Measurements from ENCODE around the gene ANKRD63.

Gene ANKRD63

DNA sequence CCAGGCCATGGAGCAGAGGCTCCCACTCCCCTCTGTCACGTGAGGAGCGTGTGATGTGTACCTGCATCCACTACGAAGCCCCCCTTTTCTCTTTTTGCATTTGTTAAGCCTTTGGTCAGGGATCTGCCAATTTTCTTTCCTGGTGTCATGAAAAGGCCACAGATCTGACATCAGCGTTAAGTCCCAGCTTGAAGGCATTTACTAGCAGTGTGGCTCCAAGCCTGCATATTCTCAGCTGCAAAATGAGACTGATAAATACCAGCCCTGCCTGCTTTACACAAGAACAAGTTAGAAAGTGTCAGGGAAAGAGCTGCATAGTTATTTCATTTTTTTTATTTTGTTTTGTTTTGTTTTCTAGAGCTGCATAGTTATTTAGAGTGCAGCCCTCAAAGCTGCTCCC is 2.3 kb upstream of the ANKRD63 start:
- no peak overlapping the region for H3K4me3 ChIP-seq (ENCODE audit: low read depth, low read length)
- TF ChIP-seq, protein P1, sequence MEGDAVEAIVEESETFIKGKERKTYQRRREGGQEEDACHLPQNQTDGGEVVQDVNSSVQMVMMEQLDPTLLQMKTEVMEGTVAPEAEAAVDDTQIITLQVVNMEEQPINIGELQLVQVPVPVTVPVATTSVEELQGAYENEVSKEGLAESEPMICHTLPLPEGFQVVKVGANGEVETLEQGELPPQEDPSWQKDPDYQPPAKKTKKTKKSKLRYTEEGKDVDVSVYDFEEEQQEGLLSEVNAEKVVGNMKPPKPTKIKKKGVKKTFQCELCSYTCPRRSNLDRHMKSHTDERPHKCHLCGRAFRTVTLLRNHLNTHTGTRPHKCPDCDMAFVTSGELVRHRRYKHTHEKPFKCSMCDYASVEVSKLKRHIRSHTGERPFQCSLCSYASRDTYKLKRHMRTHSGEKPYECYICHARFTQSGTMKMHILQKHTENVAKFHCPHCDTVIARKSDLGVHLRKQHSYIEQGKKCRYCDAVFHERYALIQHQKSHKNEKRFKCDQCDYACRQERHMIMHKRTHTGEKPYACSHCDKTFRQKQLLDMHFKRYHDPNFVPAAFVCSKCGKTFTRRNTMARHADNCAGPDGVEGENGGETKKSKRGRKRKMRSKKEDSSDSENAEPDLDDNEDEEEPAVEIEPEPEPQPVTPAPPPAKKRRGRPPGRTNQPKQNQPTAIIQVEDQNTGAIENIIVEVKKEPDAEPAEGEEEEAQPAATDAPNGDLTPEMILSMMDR (IDR thresholded peaks at IDR 0.05; ENCODE audit: borderline replicate concordance, insufficient read depth, low read depth, low read length) = no peak

DNA sequence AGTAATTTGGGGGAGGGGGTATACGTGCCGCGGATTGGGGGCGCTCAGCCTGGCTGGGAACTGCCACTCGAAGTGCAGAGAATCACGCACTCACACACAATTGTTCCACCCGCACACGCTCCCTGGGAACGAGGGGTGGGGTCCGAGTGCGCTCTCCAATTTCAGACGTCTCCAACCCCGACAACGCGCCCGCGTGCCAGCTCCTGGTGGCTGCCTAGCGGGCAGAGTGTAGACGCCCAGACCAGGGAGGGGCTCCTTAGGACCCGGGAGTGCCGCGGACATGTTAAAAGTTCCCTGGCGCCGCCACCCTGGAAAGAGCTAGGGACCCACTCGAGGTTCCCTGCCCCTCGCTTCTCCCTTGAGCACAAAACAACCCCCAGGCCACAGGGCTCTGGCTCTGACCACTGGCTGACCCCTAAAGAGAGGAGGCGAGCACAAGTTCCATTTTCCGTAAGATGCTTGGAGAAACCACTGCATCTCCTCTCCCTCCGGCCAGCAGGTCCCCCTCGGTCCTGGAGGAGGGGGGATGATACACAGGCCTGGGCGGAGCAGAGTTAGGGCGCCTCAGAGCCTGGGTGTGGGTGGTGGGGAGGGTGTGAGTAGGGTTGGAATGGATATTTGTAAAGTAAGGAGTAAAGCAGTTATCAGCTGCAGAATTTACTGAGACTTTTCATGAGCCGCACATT is 894 bp upstream of the ANKRD63 start:
- H3K4me3 ChIP-seq (ENCODE audit: low read depth, low read length) = no peak overlapping the region
- TF ChIP-seq, protein P1 (IDR thresholded peaks at IDR 0.05; ENCODE audit: borderline replicate concordance, insufficient read depth, low read depth, low read length) = no peak

DNA sequence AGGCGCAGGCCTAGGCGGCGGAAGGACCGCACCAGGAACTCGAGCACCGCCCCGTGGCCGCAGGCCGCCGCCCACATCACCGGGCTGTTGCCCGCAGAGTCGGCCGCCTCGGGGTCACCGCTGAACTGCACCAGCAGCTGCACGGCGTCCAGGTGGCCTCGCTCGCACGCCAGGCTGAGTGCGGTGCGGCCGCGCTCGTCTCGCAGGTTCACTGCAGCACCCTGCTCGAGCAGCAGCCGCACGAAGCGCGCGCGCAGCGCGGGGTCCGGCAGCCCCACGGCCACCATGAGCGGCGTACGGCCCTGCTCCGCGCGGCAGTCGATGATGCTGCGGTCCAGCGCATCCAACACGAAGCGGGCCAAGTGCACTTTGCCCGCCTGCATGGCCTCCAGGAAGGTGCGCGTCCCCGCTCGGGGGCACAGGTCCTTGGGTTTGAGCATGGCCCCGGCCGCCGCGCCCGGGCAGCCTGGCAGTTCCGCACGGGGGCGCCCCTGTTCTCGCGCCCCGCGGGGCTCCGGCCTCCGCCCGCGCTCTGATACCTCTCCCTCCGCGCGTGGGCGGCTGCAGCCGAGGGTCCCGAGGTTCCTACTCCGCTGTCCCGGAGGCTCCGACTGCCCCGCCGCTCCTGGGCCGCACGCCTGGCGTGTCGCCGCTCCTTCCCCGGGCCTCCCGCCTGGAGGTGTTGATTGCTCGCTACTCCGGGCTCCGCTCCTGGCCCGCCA is 556 bp downstream of the ANKRD63 start:
- peak overlapping the region; percentile 57 for H3K4me3 ChIP-seq (ENCODE audit: low read depth, low read length)
- TF ChIP-seq, protein P1 (IDR thresholded peaks at IDR 0.05; ENCODE audit: borderline replicate concordance, insufficient read depth, low read depth, low read length) = peak; percentile 78

DNA sequence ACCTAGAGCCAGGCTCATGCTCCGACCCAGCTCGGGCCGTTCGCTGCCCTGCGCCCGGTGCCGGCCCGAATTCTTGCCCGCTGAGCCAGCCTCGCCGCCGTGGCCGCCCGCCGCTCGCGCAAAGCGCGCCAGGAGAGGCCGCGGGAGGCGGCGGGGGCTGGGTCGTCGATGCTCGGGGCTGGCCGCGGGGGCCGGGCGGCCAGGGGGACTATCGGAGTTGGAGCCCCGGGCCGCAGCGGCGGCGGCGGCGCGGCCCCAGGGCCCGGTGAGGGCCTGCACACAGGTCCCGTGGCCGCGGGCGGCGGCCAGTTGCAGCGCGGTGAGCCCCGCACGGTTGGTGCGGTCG is 1.1 kb downstream of the ANKRD63 start:
- TF ChIP-seq, protein P1 (IDR thresholded peaks at IDR 0.05; ENCODE audit: borderline replicate concordance, insufficient read depth, low read depth, low read length) = no peak
- H3K4me3 ChIP-seq (ENCODE audit: low read depth, low read length) = peak overlapping the region; percentile 57

DNA sequence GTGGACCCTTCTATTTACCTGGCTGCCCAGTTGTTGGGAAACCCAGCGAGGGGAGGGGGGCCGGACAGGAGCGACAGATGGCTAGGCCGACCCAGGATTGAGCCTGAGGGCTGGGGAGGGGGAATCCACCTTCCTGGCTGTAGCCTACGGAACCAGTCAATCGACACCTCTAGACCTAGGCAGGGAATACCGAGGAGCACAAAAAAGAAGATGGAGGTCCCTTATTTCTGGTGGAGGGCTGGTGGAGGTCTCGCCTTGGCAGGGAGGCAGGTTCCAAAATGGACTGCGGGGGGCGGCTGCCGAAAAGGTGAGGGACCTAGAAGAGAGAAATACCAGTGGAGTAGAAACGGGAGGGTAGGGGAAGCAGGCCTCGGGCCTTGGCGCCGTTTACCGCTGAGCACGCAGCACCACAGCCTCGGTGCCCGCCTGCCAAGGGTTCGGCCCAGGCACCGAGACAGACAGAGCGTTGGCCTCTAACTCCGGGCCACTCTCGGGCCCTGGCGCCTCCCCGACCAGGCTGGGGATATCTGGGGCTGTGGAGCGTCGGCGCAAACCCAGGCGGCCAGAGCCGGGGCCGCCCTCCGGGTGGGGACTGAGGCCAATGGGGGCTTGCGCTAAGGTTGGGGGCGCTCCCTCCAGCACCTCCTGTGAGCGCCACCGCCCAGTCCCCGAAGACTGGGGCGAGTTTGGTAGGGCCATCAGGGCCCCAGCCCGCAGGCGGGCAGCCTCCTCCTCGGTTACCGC is 1.6 kb downstream of the ANKRD63 start:
- no peak overlapping the region for H3K4me3 ChIP-seq (ENCODE audit: low read depth, low read length)
- TF ChIP-seq, protein P1 (IDR thresholded peaks at IDR 0.05; ENCODE audit: borderline replicate concordance, insufficient read depth, low read depth, low read length) = no peak

DNA sequence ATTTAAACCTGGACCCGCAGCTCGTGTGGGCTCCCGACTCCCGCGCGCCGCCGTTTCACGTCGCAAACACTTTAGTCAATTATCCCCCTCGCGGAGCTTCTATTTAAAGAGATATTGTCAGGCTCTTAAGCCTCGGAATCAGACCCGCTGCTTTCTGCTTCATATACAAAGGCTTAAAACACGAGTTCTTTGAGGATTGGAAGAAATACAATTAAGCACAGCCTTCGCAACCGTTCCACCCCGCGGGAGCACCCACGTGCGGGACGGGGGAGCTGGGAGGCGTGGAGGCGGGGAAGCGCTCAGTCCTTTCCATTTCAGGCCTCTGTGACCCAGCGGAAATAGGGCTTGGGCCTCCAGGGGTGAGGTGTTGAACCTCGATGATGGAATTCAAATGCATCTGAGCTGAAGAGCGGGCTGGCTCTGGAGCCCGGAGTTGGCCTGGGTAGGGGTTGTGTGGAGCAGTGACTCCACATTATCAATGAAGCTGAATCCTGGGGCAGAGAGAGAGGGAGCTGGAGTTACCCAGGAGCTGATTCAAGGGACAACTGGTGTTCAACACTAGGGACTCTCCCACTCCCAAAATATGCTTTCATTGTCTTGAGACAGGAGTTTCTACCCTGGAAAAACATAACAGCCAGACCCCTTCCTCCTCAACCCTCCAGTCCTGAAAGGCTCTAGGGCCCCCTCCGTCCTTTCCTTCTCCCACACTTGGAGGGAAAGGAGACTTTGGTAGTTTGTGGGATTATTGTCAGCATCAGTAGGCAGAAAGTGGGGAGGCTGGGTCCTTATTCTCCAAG is 2.4 kb downstream of the ANKRD63 start:
- H3K4me3 ChIP-seq (ENCODE audit: low read depth, low read length) = no peak overlapping the region
- TF ChIP-seq, protein P1 (IDR thresholded peaks at IDR 0.05; ENCODE audit: borderline replicate concordance, insufficient read depth, low read depth, low read length) = no peak
